Caco-2 (cell line): ENCODE data around the gene DUSP21. TPM values are rescaled to one million over a fixed set of nuclear protein-coding genes. Genes with fewer than 3 reads are reported as not detected.

ENCODE experiments used
- BruUV-seq: library from RNA; stranded (reverse); fragments of 400-500 nt; replicated peaks from 2 replicates; lab custom pipeline; 2021; lab: Mats Ljungman, UMichigan
- CTCF ChIA-PET: fragments of 300-600 bp; sonication (Branson Sonifier 250); formaldehyde crosslinking; loops from one replicate; lab custom pipeline; 2022; ENCODE audit warnings: antibody characterized with exemption; lab: Charles Lee
- POLR2A ChIA-PET: fragments of 300-600 bp; sonication (Branson Sonifier 250); formaldehyde crosslinking; loops from one replicate; lab custom pipeline; 2022; ENCODE audit warnings: antibody characterized with exemption; lab: Charles Lee
- DNase-seq, 2 experiments: peaks; one replicate each; pipeline versions ENCODE4 v3.0.0 to v3.0.0-alpha.2; 2020 to 2022
- H3K27me3 ChIP-seq: replicated peaks from 2 replicates; pipeline ENCODE4 v1.6.0; 2011; ENCODE audit warnings: low read length; ENCODE audit not compliant: control insufficient read depth, insufficient read depth
- H3K36me3 ChIP-seq: 2 replicates; pipeline ENCODE4 v1.5.1; 2011; ENCODE audit warnings: low read length; ENCODE audit not compliant: control insufficient read depth, insufficient read depth
- H3K4me1 ChIP-seq: fragments of 250-450 bp; sonication (Bioruptor Pico); 2 replicates; pipeline ENCODE4 v1.5.1; 2020; ENCODE audit warnings: mild to moderate bottlenecking
- H3K4me3 ChIP-seq: 2 replicates; pipeline ENCODE4 v1.5.1; 2011; ENCODE audit warnings: low read depth, mild to moderate bottlenecking, control low read depth, low read length
- H3K9me3 ChIP-seq: fragments of 250-450 bp; sonication (Bioruptor Pico); 2 replicates; pipeline ENCODE4 v1.5.1; 2020; ENCODE audit warnings: mild to moderate bottlenecking, moderate library complexity
- H3K27ac Mint-ChIP-seq: one replicate; pipeline ENCODE4 v1.8.0; 2022; ENCODE audit warnings: mixed read lengths; ENCODE audit not compliant: unreplicated experiment
- H3K27me3 Mint-ChIP-seq: one replicate; pipeline ENCODE4 v1.8.0; 2022; ENCODE audit warnings: mixed read lengths; ENCODE audit not compliant: insufficient read depth, unreplicated experiment
- H3K36me3 Mint-ChIP-seq: one replicate; pipeline ENCODE4 v1.8.0; 2022; ENCODE audit warnings: mild to moderate bottlenecking, mixed read lengths; ENCODE audit not compliant: insufficient read depth, unreplicated experiment
- H3K4me1 Mint-ChIP-seq: one replicate; pipeline ENCODE4 v1.8.0; 2022; ENCODE audit warnings: low read depth, mixed read lengths; ENCODE audit not compliant: unreplicated experiment
- H3K4me3 Mint-ChIP-seq: one replicate; pipeline ENCODE4 v1.8.0; 2022; ENCODE audit warnings: mild to moderate bottlenecking, moderate library complexity, mixed read lengths; ENCODE audit not compliant: unreplicated experiment
- H3K9me3 Mint-ChIP-seq: one replicate; pipeline ENCODE4 v1.8.0; 2022; ENCODE audit warnings: mixed read lengths; ENCODE audit not compliant: unreplicated experiment
- intact Hi-C: fragments of 100-400 bp; cut with micrococcal nuclease; formaldehyde crosslinking; loops from one replicate; pipeline ENCODE4 v1.10.0; 2022; ENCODE audit not compliant: unreplicated experiment
- total RNA-seq: library from RNA; stranded (reverse); gene quantifications from 2 replicates; pipeline ENCODE4 v1.2.3, GENCODE V29; 2022
- TF ChIP-seq, protein P1 (sequence below), 2 experiments: fragments of 200-600 bp in 1 of 2; IDR thresholded peaks; 1 replicate in 1 of 2; 2 replicates in 1 of 2; pipeline versions ENCODE4 v1.5.1 to v1.8.0; 2011 to 2022; ENCODE audit warnings: antibody characterized with exemption in 1 of 2, control low read depth in 1 of 2, inconsistent platforms in 1 of 2, low read depth in 1 of 2, low read length in 1 of 2, mild to moderate bottlenecking in 1 of 2, moderate library complexity in 1 of 2; ENCODE audit not compliant: insufficient read depth in 1 of 2, severe bottlenecking in 1 of 2, unreplicated experiment in 1 of 2

Gene DUSP21
- total RNA-seq, 1 experiment from 2014 or later, result not detected

- DNase-seq, result no peak
- ChIA-PET POLR2A (no interaction called here), CTCF (no interaction called here)
- Mint-ChIP-seq H3K27ac (no peak overlapping the region), H3K36me3 (peaks cover 11% of the 10 kb centered on the region), H3K9me3 (no peaks in the 10 kb centered on the region), H3K4me3 (no peak overlapping the region), H3K4me1 (no peaks in the 10 kb centered on the region), H3K27me3 (no peaks in the 10 kb centered on the region)
- H3K27me3 ChIP-seq, result no peaks in the 10 kb centered on the region
- no TSS peak for BruUV-seq
- H3K4me1 ChIP-seq, result no peaks in the 10 kb centered on the region
- H3K9me3 ChIP-seq, result no peaks in the 10 kb centered on the region
- no peaks in the 10 kb centered on the region for H3K36me3 ChIP-seq
- TF ChIP-seq, protein P1, sequence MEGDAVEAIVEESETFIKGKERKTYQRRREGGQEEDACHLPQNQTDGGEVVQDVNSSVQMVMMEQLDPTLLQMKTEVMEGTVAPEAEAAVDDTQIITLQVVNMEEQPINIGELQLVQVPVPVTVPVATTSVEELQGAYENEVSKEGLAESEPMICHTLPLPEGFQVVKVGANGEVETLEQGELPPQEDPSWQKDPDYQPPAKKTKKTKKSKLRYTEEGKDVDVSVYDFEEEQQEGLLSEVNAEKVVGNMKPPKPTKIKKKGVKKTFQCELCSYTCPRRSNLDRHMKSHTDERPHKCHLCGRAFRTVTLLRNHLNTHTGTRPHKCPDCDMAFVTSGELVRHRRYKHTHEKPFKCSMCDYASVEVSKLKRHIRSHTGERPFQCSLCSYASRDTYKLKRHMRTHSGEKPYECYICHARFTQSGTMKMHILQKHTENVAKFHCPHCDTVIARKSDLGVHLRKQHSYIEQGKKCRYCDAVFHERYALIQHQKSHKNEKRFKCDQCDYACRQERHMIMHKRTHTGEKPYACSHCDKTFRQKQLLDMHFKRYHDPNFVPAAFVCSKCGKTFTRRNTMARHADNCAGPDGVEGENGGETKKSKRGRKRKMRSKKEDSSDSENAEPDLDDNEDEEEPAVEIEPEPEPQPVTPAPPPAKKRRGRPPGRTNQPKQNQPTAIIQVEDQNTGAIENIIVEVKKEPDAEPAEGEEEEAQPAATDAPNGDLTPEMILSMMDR (IDR thresholded peaks at IDR 0.05; ENCODE audit: insufficient read depth in 1 of 2, low read depth in 1 of 2, low read length in 1 of 2, severe bottlenecking in 1 of 2, unreplicated experiment in 1 of 2), result no peak
- no peak overlapping the region for H3K4me3 ChIP-seq
- intact Hi-C loops, result loop anchor here (10.0 kb wide), 1 partner anchor 79 kb away; no protein-coding TSS in a partner anchor
These were observed 32.3 kb downstream of the DUSP21 start for GRCh38 chrX:44876086-44876485.

DNA sequence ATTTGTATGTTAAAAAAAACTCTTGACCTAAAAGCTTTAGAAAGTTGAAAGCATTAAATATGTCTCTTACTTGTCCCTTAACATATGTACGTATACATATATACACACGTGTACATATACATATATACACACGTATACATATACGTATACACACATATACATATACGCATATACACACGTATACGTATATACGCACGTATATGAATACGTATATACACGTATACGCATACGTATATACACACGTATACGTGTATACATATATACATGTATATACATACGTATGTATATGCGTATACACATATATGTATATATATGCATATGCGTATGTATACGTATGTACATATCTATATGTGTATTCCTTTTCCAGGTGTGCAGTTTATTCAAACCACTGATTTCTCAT is 32.9 kb downstream of the DUSP21 start:
- no peaks in the 10 kb centered on the region for H3K4me1 Mint-ChIP-seq
- H3K4me1 ChIP-seq, result no peaks in the 10 kb centered on the region
- H3K9me3 Mint-ChIP-seq, result no peaks in the 10 kb centered on the region
- no peak overlapping the region for H3K4me3 ChIP-seq
- H3K27me3 ChIP-seq, result no peaks in the 10 kb centered on the region
- H3K4me3 Mint-ChIP-seq, result no peak overlapping the region
- H3K36me3 Mint-ChIP-seq, result peaks cover 12% of the 10 kb centered on the region
- BruUV-seq, result no TSS peak
- TF ChIP-seq, protein P1 (IDR thresholded peaks at IDR 0.05; ENCODE audit: insufficient read depth in 1 of 2, low read depth in 1 of 2, low read length in 1 of 2, severe bottlenecking in 1 of 2, unreplicated experiment in 1 of 2), result no peak
- ChIA-PET POLR2A (no interaction called here), CTCF (no interaction called here)
- intact Hi-C loops, result loop anchor here (10.0 kb wide), 1 partner anchor 78 kb away; no protein-coding TSS in a partner anchor
- H3K36me3 ChIP-seq, result no peaks in the 10 kb centered on the region
- no peaks in the 10 kb centered on the region for H3K27me3 Mint-ChIP-seq
- H3K27ac Mint-ChIP-seq, result no peak overlapping the region
- DNase-seq, result no peak
- H3K9me3 ChIP-seq, result no peaks in the 10 kb centered on the region

DNA sequence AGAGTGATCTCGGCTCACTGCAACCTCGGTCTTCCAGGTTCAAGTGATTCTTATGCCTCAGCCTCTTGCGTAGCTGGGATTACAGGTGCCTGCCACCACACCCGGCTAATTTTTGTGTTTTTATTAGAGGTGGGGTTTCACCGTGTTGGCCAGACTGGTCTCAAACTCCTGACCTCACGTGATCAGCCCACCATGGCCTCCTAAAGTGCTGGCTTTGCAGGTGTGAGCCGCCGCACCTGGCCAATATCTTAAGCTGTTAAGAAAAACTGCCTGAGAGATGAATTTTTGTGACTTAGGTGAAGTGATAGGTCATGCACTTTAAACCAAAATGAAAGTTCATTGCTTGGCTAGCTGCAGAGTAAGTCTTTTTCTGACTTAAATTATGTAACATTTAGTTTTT is 35.0 kb downstream of the DUSP21 start:
- BruUV-seq, result no TSS peak
- intact Hi-C loops, result loop anchor here (10.0 kb wide), 1 partner anchor 76 kb away; no protein-coding TSS in a partner anchor
- ChIA-PET CTCF (no interaction called here), POLR2A (no interaction called here)
- no peaks in the 10 kb centered on the region for H3K27me3 ChIP-seq
- Mint-ChIP-seq H3K4me3 (no peak overlapping the region), H3K27ac (no peak overlapping the region), H3K36me3 (peaks cover 6% of the 10 kb centered on the region), H3K27me3 (no peaks in the 10 kb centered on the region), H3K9me3 (no peaks in the 10 kb centered on the region), H3K4me1 (no peaks in the 10 kb centered on the region)
- no peaks in the 10 kb centered on the region for H3K9me3 ChIP-seq
- no peak overlapping the region for H3K4me3 ChIP-seq
- no peaks in the 10 kb centered on the region for H3K36me3 ChIP-seq
- H3K4me1 ChIP-seq, result no peaks in the 10 kb centered on the region
- TF ChIP-seq, protein P1 (IDR thresholded peaks at IDR 0.05; ENCODE audit: insufficient read depth in 1 of 2, low read depth in 1 of 2, low read length in 1 of 2, severe bottlenecking in 1 of 2, unreplicated experiment in 1 of 2), result no peak
- DNase-seq, result no peak
